CD4-positive, alpha-beta T cell treated with Interleukin-15 for 4 hours (primary cell): ENCODE results near the gene HENMT1.

Experiments used
- DNase-seq: peaks from one replicate; pipeline ENCODE4 v3.0.0-alpha.2; 2020; ENCODE audit warnings: low spot score

HENMT1 gene

DNA sequence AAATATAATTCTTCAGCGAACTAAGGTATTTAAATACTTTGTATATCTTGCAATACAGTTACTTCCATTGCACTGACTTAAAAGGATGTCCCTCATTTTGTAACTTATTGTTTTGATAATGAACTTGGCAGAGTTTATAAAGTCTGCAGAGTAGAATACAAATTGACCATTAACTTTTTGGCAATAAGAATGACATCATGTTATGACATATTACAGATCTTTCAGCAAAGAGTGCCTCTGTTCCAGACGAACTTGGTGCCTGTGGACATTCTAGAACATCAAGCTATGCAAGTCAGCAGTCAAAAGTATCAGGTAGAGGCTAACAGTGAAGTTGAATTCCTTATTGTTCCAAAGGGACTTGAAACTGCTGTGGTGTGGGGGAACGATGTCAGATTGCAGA, 32.9 kb downstream of the HENMT1 start:
- DNase-seq = no peak

DNA sequence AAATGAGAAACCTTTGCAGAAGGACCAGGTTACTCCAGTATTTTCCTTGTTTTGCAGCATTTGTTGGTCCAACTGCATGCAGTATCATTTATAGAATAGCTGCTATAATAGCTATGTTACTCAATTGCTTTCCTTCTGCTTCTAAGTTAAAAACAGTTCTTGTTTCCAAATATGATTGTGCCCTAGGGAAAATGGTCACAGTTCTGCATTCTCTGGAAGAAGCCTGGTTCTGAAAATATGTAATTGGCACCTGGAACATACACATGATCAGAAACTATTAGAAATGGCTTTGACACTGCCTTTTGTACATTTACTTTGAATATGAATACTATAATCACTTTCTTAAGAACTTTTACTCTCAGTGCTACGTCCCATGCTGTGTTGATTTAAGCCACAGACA, 33.6 kb downstream of the HENMT1 start:
- DNase-seq = no peak

- DNase-seq = no peak
Measured at GRCh38 chr1:108624069-108624468, 36.8 kb downstream of the HENMT1 start.

- no peak for DNase-seq
Measured at GRCh38 chr1:108617724-108618056, 43.2 kb downstream of the HENMT1 start.

DNA sequence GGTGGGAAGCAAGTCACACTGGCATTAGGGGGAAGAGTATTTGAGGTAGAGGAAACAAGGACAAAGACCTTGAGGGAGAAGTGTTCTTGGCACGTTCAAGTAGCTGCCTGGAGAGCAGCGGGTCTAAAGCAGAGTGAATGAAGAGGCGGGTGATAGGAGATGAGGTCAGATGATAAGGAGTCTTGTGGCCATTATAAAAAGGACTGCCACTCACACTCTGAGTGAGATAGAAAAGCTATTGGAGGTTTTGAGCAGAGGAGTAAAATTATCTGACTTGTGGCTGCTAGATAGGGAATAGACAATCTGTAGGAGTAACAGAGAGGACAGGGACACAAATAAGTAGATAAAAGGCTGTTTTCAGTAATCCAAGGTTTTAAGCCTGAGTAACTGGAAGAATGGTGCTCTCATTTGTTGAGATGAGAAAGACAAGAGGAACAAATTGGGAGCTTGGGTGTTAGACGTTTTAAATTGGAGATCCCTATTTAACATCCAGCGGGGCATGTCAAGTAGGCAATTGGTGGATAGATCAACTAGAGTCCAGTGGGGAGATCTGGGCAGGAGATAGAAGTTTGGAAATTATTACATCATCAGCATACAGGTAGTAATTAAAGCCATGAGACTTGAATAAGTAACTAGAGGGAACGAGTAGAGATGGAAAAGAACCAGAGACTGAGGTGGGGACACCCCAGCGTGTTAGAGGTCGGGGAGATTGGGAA, 43.7 kb downstream of the HENMT1 start:
- no peak for DNase-seq

- DNase-seq = no peak
Measured at GRCh38 chr1:108615544-108615943, 45.3 kb downstream of the HENMT1 start.

- DNase-seq = no peak
Measured at GRCh38 chr1:108612496-108612895, 48.4 kb downstream of the HENMT1 start.

DNA sequence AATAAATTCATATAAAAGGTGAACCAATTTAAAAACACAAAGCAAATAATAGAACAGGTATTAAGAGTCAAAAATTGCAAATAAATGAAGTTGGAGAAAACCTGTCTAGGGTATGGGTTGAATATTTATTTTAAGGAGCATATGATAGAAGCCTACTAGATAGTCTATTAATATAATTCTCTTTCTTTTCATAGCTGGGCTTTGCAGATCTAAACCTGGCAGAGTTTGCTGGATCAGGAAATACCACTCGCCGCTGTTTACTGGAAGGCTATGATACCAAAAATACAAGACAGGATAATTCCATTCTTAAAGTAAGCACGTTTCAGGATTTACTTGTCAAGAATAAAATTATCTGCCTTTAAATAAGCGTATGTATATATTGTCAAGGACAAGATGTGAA, 48.9 kb downstream of the HENMT1 start:
- DNase-seq = no peak

DNA sequence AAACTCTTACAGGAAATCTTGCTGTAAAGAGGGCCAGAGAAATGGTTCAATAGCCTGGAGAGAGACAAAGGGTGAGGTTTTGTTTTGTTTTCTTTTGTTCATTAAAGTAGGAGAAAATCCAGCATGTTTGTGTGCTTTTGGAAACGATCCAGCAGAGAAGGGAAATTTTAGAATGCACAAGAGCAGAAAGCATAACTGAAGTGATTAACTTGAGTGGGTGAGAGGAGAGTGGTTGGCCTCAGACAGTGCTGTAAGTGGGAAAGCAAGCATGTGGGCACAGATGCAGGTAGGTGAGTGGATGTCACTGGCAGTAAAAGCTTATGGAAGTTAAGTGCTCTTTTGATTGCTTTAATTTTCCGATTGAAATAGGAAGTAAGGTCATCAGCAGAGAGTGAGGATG, 50.8 kb downstream of the HENMT1 start:
- no peak for DNase-seq

DNA sequence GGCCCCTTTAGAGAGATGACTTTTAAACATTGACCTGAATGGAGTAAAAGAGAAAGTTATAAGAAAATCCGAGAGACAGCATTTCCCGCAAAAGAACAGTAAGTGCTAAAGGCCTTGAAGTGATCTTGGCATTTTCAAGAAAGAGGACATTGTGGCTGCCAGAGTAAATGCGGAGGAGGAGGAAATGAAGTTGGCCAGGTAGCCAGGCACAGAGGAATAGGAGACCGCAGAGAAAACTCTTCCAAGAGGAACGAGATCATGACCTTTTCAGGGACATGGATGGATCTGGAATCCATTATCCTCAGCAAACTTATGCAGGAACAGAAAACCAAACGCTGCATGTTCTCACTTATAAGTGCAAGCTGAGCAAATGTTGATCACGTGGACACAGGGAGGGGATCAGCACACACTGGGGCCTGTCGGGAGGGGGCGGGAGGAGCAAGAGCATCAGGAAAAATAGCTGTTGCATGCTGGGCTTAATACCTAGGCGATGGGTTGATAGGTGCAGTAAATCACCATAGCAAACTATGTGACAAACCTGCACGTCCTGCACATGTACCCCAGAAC, 51.3 kb downstream of the HENMT1 start:
- DNase-seq = no peak

DNA sequence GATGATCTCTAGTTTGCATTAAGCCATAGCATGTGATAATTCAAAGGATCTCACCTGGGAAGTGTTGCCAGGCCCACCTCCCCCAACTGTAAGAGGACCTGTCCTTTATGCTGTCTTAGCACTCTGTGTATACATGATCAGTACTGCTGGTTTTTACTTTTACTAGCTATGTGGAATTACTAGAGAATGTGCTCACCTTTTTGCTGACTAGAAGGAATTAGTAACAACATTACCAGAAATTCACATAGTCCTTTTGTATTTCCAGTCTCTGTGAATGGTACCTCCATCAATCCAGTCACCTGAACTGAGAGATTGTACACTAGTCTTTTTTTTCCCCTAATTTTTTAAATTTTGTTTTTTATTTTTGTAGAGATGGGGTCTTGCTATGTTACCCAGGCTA, 54.4 kb downstream of the HENMT1 start:
- DNase-seq = no peak

GRCh38 chr1:108605633-108606032, 55.3 kb downstream of the HENMT1 start:
- DNase-seq = no peak

DNA sequence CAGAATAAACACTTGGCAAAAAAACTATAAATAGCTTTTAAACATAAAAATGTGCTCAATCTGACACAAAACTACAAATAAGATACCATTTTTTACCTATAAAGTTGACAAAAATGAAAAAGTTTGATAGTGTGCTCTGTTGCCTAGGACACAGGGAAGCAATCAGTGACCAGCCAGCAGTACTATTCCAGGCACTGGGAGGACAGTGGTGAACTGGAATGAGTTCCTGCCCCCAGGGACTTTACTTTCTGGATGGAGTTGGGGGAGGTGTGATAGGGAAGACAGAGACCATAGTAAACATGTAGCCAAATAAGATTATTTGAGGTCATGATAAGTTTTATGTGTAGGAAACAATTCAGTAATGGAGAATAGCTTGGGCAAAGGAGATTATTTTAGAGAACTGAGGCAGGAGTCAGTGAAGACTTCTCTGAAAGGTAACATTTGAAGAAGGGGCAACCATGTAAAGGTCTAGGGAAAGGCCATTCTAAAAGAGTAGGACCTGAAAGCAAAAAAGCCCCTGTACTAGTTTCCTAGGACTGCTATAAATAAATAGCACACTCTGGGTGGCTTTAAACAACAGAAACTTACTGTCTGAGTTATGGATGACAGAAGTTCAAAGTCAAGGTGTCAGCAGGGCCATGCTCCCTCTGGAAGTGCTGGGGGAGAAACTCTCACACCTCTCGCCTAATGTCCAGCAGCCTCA, 59.0 kb downstream of the HENMT1 start:
- DNase-seq = no peak

GRCh38 chr1:108600504-108600903, 60.4 kb downstream of the HENMT1 start:
- DNase-seq = no peak

- DNase-seq = no peak
Measured at GRCh38 chr1:108598340-108598739, 62.6 kb downstream of the HENMT1 start.
